CD1c-positive myeloid dendritic cell (primary cell): Measurements from ENCODE around the gene PRKCB.

Experiments used
- DNase-seq: peaks from one replicate; pipeline ENCODE4 v3.0.0-alpha.2; 2016; ENCODE audit errors: extremely low spot score

PRKCB gene

GRCh38 chr16:24168856-24169255 lies 333.1 kb downstream of the PRKCB start:
- DNase-seq, result no peak

GRCh38 chr16:24170407-24170806 lies 334.6 kb downstream of the PRKCB start:
- DNase-seq, result no peak

GRCh38 chr16:24174504-24174903 lies 338.7 kb downstream of the PRKCB start:
- DNase-seq, result no peak

GRCh38 chr16:24174957-24175356 lies 339.2 kb downstream of the PRKCB start:
- no peak for DNase-seq

GRCh38 chr16:24178496-24178895 lies 342.7 kb downstream of the PRKCB start:
- DNase-seq, result no peak

GRCh38 chr16:24180451-24180850 lies 344.7 kb downstream of the PRKCB start:
- DNase-seq, result no peak

DNA sequence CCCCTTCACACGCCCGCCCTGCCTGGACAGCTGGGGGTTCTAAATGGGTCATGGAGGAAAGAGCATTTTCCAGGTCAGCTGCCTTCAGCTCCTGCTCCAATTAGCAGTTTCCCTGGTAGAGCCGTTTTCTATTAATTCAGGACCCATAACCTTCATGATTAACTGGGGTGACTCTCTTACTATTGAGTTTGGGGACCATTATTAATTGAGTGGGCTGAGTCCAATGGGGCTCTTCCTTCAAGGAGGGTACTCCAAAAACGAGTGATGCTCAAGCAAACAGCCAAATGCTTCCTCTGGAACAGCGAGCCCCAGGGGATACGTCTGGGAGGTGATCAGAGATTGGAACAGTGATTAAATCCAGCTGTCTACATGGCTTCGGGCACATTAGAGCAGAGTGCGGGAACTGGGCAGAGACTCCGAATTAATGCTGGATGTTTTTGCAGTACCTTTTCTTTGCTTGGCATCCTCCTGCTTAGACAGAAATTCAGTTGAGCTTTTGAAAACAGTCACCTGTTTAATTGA lies 352.3 kb downstream of the PRKCB start:
- DNase-seq, result no peak

- no peak for DNase-seq
Observed at GRCh38 chr16:24188751-24189318, 353.1 kb downstream of the PRKCB start.

GRCh38 chr16:24189941-24190340 lies 354.2 kb downstream of the PRKCB start:
- DNase-seq, result no peak

DNA sequence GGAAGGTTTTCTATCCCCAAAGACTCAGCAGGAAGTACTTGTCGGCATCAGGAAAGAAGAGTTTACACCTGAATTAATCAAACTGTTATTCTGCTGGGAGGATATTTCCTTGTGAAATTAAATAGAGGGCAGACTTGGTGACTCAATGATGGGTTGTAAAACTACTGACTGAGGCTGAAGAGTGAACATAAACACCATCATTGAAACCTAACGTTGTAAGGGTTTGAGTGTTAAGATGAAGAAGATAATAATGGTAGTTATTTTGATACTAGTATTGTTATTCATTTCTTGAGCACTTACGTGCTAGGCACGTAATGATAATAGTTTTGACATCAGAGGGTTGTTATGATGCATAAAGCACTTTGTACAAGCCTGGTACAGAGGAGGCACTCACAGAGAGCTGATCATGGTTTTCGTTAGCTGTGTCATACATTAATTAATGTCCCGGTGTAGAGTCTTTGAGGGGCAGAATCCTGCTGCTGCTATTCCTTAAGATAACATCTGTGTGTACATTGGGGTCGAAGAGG lies 356.2 kb downstream of the PRKCB start:
- DNase-seq, result no peak

GRCh38 chr16:24195221-24195620 lies 359.4 kb downstream of the PRKCB start:
- DNase-seq, result no peak

GRCh38 chr16:24198807-24199533 lies 363.2 kb downstream of the PRKCB start:
- DNase-seq, result no peak

DNA sequence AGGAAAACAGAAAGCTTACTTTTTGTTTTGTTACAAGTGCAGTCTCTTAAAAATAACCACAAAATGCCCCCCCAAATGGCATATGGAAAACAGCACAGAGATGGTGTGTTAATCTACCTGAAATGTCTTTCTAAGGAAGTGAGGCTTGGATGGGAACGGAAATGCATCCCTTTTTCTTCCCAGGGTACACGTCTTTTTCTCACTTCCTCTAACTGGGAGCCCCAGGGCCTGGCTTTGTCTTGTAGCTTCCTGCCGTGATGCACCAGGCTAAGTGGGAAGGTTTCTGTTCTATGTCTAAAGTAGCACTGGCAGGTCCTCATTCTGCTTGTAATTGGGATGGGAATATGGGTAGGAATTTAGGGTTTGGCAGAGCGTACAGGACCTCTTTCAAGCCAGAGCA lies 367.9 kb downstream of the PRKCB start:
- DNase-seq, result no peak

GRCh38 chr16:24204150-24204665 lies 368.4 kb downstream of the PRKCB start:
- DNase-seq, result no peak

DNA sequence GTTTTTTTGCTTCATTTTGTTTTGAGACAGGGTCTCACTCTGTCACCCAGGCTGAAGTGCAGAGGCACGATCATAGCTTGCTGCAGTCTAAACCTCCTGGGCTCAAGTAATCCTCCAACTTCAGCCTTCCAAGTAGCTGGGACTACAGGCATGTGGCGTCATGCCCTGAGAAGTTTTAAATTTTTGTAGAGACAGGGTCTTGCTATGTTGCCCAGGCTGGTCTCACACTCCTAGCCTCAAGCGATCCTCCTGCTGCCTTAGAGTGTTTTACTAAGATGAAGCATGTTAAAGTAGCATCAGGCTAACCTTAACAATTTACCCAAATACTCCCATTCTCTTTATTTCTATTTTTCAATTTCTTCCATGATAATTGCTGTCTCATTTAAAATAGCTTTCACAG lies 371.1 kb downstream of the PRKCB start:
- no peak for DNase-seq

GRCh38 chr16:24208710-24209109 lies 372.9 kb downstream of the PRKCB start:
- DNase-seq, result no peak

GRCh38 chr16:24214992-24215391 lies 379.2 kb downstream of the PRKCB start:
- DNase-seq, result no peak

- no peak for DNase-seq
Observed at GRCh38 chr16:24216961-24217360, 381.2 kb downstream of the PRKCB start.

DNA sequence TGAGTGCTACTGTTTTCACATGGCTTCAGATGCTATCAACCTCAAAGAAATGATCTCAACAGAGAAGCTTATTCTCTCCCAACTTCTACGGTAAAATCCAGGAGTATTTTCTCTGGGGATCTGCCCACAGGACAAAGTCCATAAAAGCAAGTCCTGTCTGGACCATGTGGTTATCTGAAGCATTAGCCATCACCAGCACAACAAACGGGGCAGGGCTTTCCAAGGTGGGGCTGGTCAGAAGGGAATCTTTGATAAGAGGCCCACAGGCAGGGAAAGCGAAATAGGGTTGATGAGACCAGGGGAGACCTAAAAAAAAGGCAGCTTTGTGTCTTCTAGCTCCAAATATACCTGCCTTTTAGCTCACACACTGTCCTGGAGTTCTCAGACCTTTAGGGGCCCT lies 381.7 kb downstream of the PRKCB start:
- no peak for DNase-seq

DNA sequence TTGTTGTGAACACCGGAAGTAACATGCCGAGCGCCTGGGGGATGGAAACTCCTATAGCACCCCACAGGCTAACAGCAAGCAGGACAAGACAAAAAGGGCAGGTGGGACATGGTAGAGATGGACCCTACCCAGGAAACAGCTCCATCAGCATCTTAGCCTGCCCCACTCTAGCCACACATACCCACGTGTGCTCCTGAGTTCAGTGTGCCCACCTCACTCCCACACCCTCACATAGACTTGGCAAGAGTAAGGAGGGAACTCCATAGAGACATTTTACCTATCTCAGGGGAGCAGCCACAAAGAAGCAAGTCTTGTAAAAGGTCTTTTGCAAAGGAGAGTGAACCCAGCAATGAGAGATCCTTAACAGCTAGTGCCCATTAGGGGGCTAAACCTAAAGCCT lies 382.5 kb downstream of the PRKCB start:
- no peak for DNase-seq

GRCh38 chr16:24221219-24221618 lies 385.4 kb downstream of the PRKCB start:
- no peak for DNase-seq

GRCh38 chr16:24228514-24228913 lies 392.7 kb downstream of the PRKCB start:
- DNase-seq, result no peak

- DNase-seq, result no peak
Observed at GRCh38 chr16:24232936-24233335, 397.2 kb downstream of the PRKCB start.
